BJ (cell line): ENCODE measurements around the gene C5orf47. TPM values are rescaled to one million over a fixed set of nuclear protein-coding genes. Genes with fewer than 3 reads are reported as not detected.

Experiments used
- CTCF ChIA-PET: fragments of 350-600 bp; formaldehyde crosslinking; extraction: SDS; loops from one replicate; lab custom pipeline; 2021; ENCODE audit warnings: antibody characterized with exemption, inconsistent platforms; lab: Yijun Ruan, JAX
- POLR2A ChIA-PET: fragments of 300-600 bp; sonication (Branson Sonifier 250); formaldehyde crosslinking; extraction: SDS; loops from one replicate; lab custom pipeline; 2021; ENCODE audit warnings: antibody characterized with exemption; lab: Charles Lee
- DNase-seq: peaks from one replicate; pipeline ENCODE4 v3.0.0-alpha.2; 2011; ENCODE audit warnings: low read depth
- H3K27me3 ChIP-seq: 2 replicates; pipeline ENCODE4 v1.6.0; 2011; ENCODE audit warnings: low read length; ENCODE audit not compliant: control insufficient read depth, insufficient read depth
- H3K36me3 ChIP-seq: 2 replicates; pipeline ENCODE4 v1.5.1; 2011; ENCODE audit warnings: low read length; ENCODE audit not compliant: control insufficient read depth, insufficient read depth
- H3K4me3 ChIP-seq: 2 replicates; pipeline ENCODE4 v1.5.1; 2011; ENCODE audit warnings: low read depth, mild to moderate bottlenecking, control low read depth, low read length
- polyA plus RNA-seq: library from polyadenylated mRNA; depleted of rRNA; stranded (reverse); fragments of >200 nt; gene quantifications from 2 replicates; pipeline ENCODE4 v1.2.3, GENCODE V29; 2011
- TF ChIP-seq, protein P1 (sequence below): IDR thresholded peaks from 2 replicates; pipeline ENCODE4 v1.5.1; 2011; ENCODE audit warnings: low read depth, mild to moderate bottlenecking, control low read depth, inconsistent platforms, low read length, moderate library complexity; ENCODE audit not compliant: insufficient read depth

The C5orf47 gene
- polyA plus RNA-seq, 1 experiment, result not detected

DNA sequence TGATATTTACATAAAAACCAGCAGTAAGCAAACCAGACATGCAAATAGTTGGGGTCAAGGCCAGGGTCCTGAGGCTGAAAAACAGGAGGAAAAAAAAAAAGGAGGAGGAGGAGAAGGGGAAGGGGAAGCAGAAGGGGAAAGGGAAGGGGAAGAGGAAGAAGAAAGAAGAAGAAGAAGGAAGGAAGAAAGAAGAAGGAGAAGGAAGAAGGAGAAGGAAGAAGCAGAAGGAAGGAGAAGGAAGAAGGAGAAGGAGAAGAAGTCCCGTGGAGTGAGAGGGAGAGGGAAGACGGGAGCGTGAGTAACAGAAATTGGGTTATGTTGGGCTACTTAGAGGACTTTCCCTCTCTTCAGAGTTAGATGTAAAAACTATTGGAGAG, 31.9 kb downstream of the C5orf47 start:
- no peak for DNase-seq
- Histone ChIP-seq H3K4me3 (no peak overlapping the region), H3K36me3 (no peaks in the 10 kb centered on the region), H3K27me3 (peaks cover 2% of the 10 kb centered on the region; the same call in 1 of the 2 replicates)
- TF ChIP-seq, protein P1, sequence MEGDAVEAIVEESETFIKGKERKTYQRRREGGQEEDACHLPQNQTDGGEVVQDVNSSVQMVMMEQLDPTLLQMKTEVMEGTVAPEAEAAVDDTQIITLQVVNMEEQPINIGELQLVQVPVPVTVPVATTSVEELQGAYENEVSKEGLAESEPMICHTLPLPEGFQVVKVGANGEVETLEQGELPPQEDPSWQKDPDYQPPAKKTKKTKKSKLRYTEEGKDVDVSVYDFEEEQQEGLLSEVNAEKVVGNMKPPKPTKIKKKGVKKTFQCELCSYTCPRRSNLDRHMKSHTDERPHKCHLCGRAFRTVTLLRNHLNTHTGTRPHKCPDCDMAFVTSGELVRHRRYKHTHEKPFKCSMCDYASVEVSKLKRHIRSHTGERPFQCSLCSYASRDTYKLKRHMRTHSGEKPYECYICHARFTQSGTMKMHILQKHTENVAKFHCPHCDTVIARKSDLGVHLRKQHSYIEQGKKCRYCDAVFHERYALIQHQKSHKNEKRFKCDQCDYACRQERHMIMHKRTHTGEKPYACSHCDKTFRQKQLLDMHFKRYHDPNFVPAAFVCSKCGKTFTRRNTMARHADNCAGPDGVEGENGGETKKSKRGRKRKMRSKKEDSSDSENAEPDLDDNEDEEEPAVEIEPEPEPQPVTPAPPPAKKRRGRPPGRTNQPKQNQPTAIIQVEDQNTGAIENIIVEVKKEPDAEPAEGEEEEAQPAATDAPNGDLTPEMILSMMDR, result no peak
- ChIA-PET CTCF (interaction anchor here (0.9 to 1.5 kb wide), 6 partner anchors 15 to 306 kb away, joined by 3 to 6 read pairs (median 5); no protein-coding TSS in a partner anchor), POLR2A (no interaction called here)

GRCh38 chr5:174022384-174023095, 33.6 kb downstream of the C5orf47 start:
- no peak overlapping the region for H3K4me3 ChIP-seq
- ChIA-PET POLR2A (no interaction called here), CTCF (interaction anchor here (1.1 kb wide), 1 partner anchor 295 kb away, joined by 4 read pairs; no protein-coding TSS in a partner anchor)
- DNase-seq, result no peak
- H3K36me3 ChIP-seq, result no peaks in the 10 kb centered on the region
- H3K27me3 ChIP-seq, result peaks cover 2% of the 10 kb centered on the region; the same call in 1 of the 2 replicates
- TF ChIP-seq, protein P1, result no peak

GRCh38 chr5:174030286-174030685, 41.3 kb downstream of the C5orf47 start:
- DNase-seq, result no peak
- CTCF ChIA-PET, result interaction anchor here (0.5 to 1.4 kb wide), 2 partner anchors 14 to 282 kb away, joined by 3 to 6 read pairs; no protein-coding TSS in a partner anchor
- Histone ChIP-seq H3K4me3 (no peak overlapping the region), H3K36me3 (no peaks in the 10 kb centered on the region), H3K27me3 (no peaks in the 10 kb centered on the region)
- POLR2A ChIA-PET, result no interaction called here
- TF ChIP-seq, protein P1, result no peak

DNA sequence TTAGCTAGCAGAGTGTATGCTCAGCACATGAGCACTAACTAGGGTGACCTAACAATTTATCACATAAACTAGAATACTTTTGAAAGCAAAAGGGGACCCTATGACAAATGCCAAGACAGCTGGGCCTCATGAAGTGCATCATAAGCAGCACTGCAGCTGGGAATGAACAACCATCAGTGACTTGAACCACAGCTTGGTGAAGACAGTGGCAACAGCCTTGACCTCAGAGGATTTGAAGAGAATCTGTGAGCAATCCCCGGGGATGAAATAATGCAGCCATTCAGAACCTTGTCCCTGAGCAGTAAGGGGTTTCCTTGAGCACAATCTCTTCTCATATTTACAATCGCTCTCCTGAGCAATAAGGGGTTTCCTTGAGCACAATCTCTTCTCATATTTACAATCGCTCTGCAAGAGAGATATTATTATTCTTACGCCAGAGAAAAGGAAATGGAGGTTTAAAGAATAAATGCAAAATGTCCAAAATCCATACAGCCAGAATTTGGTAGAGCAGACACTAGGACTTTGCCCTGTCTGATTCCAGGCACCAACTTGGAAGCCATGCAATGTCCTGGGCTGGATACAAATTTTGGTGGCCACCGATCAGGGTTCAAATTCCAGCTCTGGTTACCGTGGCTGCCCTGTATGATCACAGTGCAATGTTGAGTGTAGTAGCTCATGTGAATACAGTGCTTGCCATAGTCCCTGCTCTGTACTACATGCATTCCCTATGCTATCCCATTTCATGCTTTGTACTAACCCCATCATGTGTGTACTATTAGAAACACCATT, 55.7 kb downstream of the C5orf47 start:
- no peak overlapping the region for H3K4me3 ChIP-seq
- POLR2A ChIA-PET, result no interaction called here
- no peak for DNase-seq
- CTCF ChIA-PET, result interaction anchor here (0.6 to 3.9 kb wide), 8 partner anchors 11 to 273 kb away, joined by 3 to 45 read pairs (median 6); no protein-coding TSS in a partner anchor
- H3K36me3 ChIP-seq, result no peaks in the 10 kb centered on the region
- no peaks in the 10 kb centered on the region for H3K27me3 ChIP-seq
- TF ChIP-seq, protein P1, result no peak
